Lung (tissue), 12 donors: ENCODE measurements around the gene FAM234B. TPM values are rescaled to one million over a fixed set of nuclear protein-coding genes. Genes with fewer than 3 reads are reported as not detected.

Experiments
- ATAC-seq: fragments of 200-7000 bp; cut with Tn5 transposase; one replicate; pipeline ENCODE4 v1.9.1; 2020; ENCODE audit warnings: moderate number of reproducible peaks; ENCODE audit not compliant: insufficient read depth, low FRiP score
- DNase-seq, 3 donors: peaks; one replicate each; pipeline ENCODE4 v3.0.0-alpha.2; 2013 to 2017
- H3K27ac ChIP-seq, 2 donors: one replicate each; pipeline ENCODE4 v1.5.1; 2013; ENCODE audit warnings: mild to moderate bottlenecking in 2 of 2, moderate library complexity in 2 of 2, control low read depth in 1 of 2, inconsistent platforms in 1 of 2, low read depth in 1 of 2, low read length in 1 of 2
- H3K27me3 ChIP-seq, 3 donors: one replicate each; pipeline ENCODE4 v1.5.1; 2013; ENCODE audit warnings: low read length in 2 of 3; ENCODE audit not compliant: control insufficient read depth in 3 of 3, insufficient read depth in 3 of 3
- H3K36me3 ChIP-seq, 4 donors: one replicate each; pipeline ENCODE4 v1.5.1; 2013; ENCODE audit warnings: low read length in 4 of 4, mild to moderate bottlenecking in 1 of 4, moderate library complexity in 1 of 4; ENCODE audit not compliant: control insufficient read depth in 4 of 4, insufficient read depth in 4 of 4
- H3K4me1 ChIP-seq, 5 donors: one replicate each; pipeline ENCODE4 v1.5.1; 2013; ENCODE audit warnings: low read length in 5 of 5, mild to moderate bottlenecking in 2 of 5, moderate library complexity in 1 of 5; ENCODE audit not compliant: control insufficient read depth in 5 of 5, insufficient read depth in 5 of 5
- H3K4me3 ChIP-seq: one replicate; pipeline ENCODE4 v1.5.1; 2013; ENCODE audit warnings: mild to moderate bottlenecking, control low read depth, moderate library complexity
- H3K9ac ChIP-seq, 2 donors: one replicate each; pipeline ENCODE4 v1.5.1; 2013; ENCODE audit warnings: low read length in 2 of 2, control low read depth in 1 of 2; ENCODE audit not compliant: insufficient read depth in 1 of 2
- H3K9me3 ChIP-seq, 4 donors: one replicate each; pipeline ENCODE4 v1.5.1; 2013; ENCODE audit warnings: low read length in 3 of 4, mild to moderate bottlenecking in 1 of 4, moderate library complexity in 1 of 4; ENCODE audit not compliant: control insufficient read depth in 4 of 4, insufficient read depth in 3 of 4
- CTCF ChIP-seq: IDR thresholded peaks from 2 replicates; pipeline ENCODE4 v1.5.1; 2012; ENCODE audit warnings: mild to moderate bottlenecking; ENCODE audit errors: control extremely low read depth, extremely low read depth
- WGBS, 2 donors: extraction: QIAGEN DNeasy Blood & Tissue Kit; methylation state at CpG; one replicate each; pipeline ENCODE4 v1.1.7; 2013; 5-methylcytosine and 5-hydroxymethylcytosine counted together
- polyA plus RNA-seq, 2 donors: library from polyadenylated mRNA; stranded (reverse); fragments of 200-250 nt; gene quantifications; one replicate each; pipeline ENCODE4 v1.2.1, GENCODE V29; 2013
- total RNA-seq, 2 donors: library from RNA; depleted of rRNA in 1 of 2; stranded (reverse); fragments of >200 nt in 1 of 2; gene quantifications; one replicate each; pipeline ENCODE4 v1.2.1, GENCODE V29; 2014 to 2021
- donor health status: control.
- donor health status: control.
- donor health status: Bipolar disorder and iron deficiency.
- donor health status: healthy.
- donor health status: DM: yes; HTN: yes; CAD: no.

Gene FAM234B
- total and polyA plus RNA-seq, 4 donors, result 1.4 to 10.4 (median 6.3) TPM

DNA sequence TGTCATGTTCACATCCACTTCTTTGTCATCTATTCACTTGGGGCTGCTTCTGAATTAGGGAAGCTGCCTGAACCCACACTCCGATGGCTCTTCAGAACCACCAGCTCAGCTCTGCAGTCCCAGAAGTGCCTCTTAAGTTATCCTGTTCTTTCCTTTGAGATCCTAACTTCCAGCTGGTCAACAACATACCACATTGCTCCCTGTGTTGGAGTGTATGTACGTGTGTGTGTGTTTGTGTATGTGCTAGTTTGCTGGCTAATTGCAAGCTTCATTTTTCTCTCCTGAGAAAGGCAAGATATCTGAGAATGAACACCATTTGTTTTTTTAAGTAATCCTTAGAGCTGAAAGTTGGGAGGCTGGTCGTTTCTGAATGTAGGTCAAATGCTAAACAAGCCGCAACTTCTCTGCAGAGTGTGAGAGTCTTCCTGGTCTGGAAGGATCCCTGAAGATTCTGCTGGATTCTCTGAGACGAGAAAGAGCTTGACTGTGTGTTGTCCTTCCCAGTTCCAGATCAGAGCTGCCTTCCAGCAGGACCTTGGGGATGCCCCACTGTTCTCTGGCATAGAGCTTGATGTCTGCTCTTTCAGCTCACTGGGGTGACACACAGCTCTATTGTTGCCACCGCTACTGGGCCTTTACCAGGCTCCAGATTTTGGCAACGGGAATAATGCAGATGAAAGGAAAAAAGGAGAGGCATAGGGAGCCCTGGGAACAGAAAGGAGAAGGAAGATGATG lies 58.4 kb downstream of the FAM234B start:
- Histone ChIP-seq H3K9ac (no peak overlapping the region), H3K27me3 (no peaks in the 10 kb centered on the region), H3K36me3 (no peaks in the 10 kb centered on the region), H3K4me1 (peaks cover 16 to 51% (median 22%) of the 10 kb centered on the region in 5 donors), H3K4me3 (no peak overlapping the region), H3K27ac (peak overlapping the region in 1 of 2 donors; percentile 99), H3K9me3 (no peaks in the 10 kb centered on the region)
- ATAC-seq (no peak), DNase-seq (peak; percentile 29 to 61 (median 57))
- WGBS, 2 donors, result 55 to 61% methylated on average over 7 of the region's 7 CpGs
- no peak for TF ChIP-seq CTCF

- peak within 1 kb of the TSS in 1 of 2 donors; percentile 99 for H3K27ac ChIP-seq
- H3K27me3 ChIP-seq, result no peaks in the 10 kb centered on the region
- peaks cover 0 to 4% (median 0%) of the 10 kb centered on the region in 4 donors for H3K9me3 ChIP-seq
- no peak within 1 kb of the TSS for H3K9ac ChIP-seq
- ATAC-seq (no peak), DNase-seq (no peak)
- 87 to 88% methylated on average over 8 of the region's 8 CpGs for WGBS, 2 donors
- no peaks in the 10 kb centered on the region for H3K36me3 ChIP-seq
- no peak within 1 kb of the TSS for H3K4me3 ChIP-seq
- no peak for TF ChIP-seq CTCF
- H3K4me1 ChIP-seq, result peaks cover 16 to 43% (median 21%) of the 10 kb centered on the region in 5 donors
Measured at GRCh38 chr12:13103391-13104033, 59.3 kb downstream of the FAM234B start, which contains the start of gene GSG1. GSG1 (minus strand) TSS chr12:13103667; CDS start chr12:13103512, 155 bp downstream.

- no peaks in the 10 kb centered on the region for H3K27me3 ChIP-seq
- no peak for ATAC-seq
Measured at GRCh38 chr12:13104409-13104808, 60.2 kb downstream of the FAM234B start.

More at GRCh38 chr12:13104409-13104808, 60.2 kb downstream of the FAM234B start:
- H3K4me1 ChIP-seq, result peaks cover 11 to 34% (median 16%) of the 10 kb centered on the region in 5 donors
- H3K9ac ChIP-seq, result no peak overlapping the region
- H3K4me3 ChIP-seq, result no peak overlapping the region
- TF ChIP-seq CTCF, result no peak
- no peaks in the 10 kb centered on the region for H3K36me3 ChIP-seq
- 77 to 88% methylated on average over 3 of the region's 3 CpGs for WGBS, 2 donors
- H3K9me3 ChIP-seq, result peaks cover 0 to 4% (median 0%) of the 10 kb centered on the region in 4 donors
- no peak for DNase-seq
- H3K27ac ChIP-seq, result no peak overlapping the region
